IMR-90 (cell line): Measurements from ENCODE around the gene MAGI1. TPM values are rescaled to one million over a fixed set of nuclear protein-coding genes. Genes with fewer than 3 reads are reported as not detected.

Experiments used
- ATAC-seq: fragments of 200-7000 bp; cut with Tn5 transposase; 2 replicates; pipeline ENCODE4 v1.9.1; 2020; ENCODE audit warnings: low read depth, mild to moderate bottlenecking, moderate library complexity
- BruUV-seq: library from RNA; stranded (reverse); fragments of 400-500 nt; replicated peaks from 2 replicates; lab custom pipeline; 2021; lab: Mats Ljungman, UMichigan
- CTCF ChIA-PET: fragments of 300-600 bp; formaldehyde crosslinking; extraction: SDS; loops from one replicate; lab custom pipeline; 2021; ENCODE audit warnings: antibody characterized with exemption; lab: Yijun Ruan, JAX
- POLR2A ChIA-PET: fragments of 300-600 bp; sonication (Branson Sonifier 250); formaldehyde crosslinking; loops from one replicate; lab custom pipeline; 2022; ENCODE audit warnings: antibody characterized with exemption; ENCODE audit not compliant: unreplicated experiment; lab: Charles Lee
- DNase-seq: peaks from one replicate; pipeline ENCODE4 v3.0.0; 2013
- H2AFZ ChIP-seq: replicated peaks from 2 replicates; pipeline ENCODE3; 2013; ENCODE audit warnings: low read length, mild to moderate bottlenecking; ENCODE audit not compliant: poor library complexity
- H2AK5ac ChIP-seq: 2 replicates; pipeline ENCODE4 v1.6.1; 2013; ENCODE audit warnings: low read depth, low read length, inconsistent platforms
- H2AK9ac ChIP-seq: replicated peaks from 2 replicates; pipeline ENCODE3; 2013; ENCODE audit warnings: mild to moderate bottlenecking, low read depth, low read length, moderate library complexity; ENCODE audit not compliant: poor library complexity
- H2BK120ac ChIP-seq: 2 replicates; pipeline ENCODE4 v1.6.1; 2013; ENCODE audit warnings: low read depth, low read length, inconsistent platforms
- H2BK15ac ChIP-seq: 3 replicates; pipeline ENCODE4 v1.6.1; 2013; ENCODE audit warnings: low read depth, low read length, inconsistent platforms
- H2BK20ac ChIP-seq: 2 replicates; pipeline ENCODE4 v1.6.1; 2013; ENCODE audit warnings: low read depth, mild to moderate bottlenecking, inconsistent platforms, low read length, moderate library complexity
- H2BK5ac ChIP-seq: 2 replicates; pipeline ENCODE4 v1.6.1; 2013; ENCODE audit warnings: mild to moderate bottlenecking, low read depth, low read length, inconsistent platforms; ENCODE audit not compliant: poor library complexity, severe bottlenecking
- H3K14ac ChIP-seq: replicated peaks from 2 replicates; pipeline ENCODE4 v1.6.1; 2013; ENCODE audit warnings: low read depth, low read length, inconsistent platforms
- H3K18ac ChIP-seq: 2 replicates; pipeline ENCODE4 v1.6.1; 2013; ENCODE audit warnings: low read depth, low read length, control low read depth
- H3K23ac ChIP-seq: 2 replicates; pipeline ENCODE4 v1.6.1; 2013; ENCODE audit warnings: low read depth, low read length, inconsistent platforms
- H3K27ac ChIP-seq: 2 replicates; pipeline ENCODE4 v1.5.1; 2013; ENCODE audit warnings: mild to moderate bottlenecking, control low read depth, low read length; ENCODE audit not compliant: insufficient read depth
- H3K27me3 ChIP-seq: 2 replicates; pipeline ENCODE4 v1.6.1; 2013; ENCODE audit warnings: low read length; ENCODE audit not compliant: control insufficient read depth, insufficient read depth
- H3K36me3 ChIP-seq: 2 replicates; pipeline ENCODE4 v1.6.1; 2013; ENCODE audit warnings: low read length, mixed read lengths; ENCODE audit not compliant: control insufficient read depth, insufficient read depth
- H3K4ac ChIP-seq: 2 replicates; pipeline ENCODE4 v1.6.1; 2013; ENCODE audit warnings: low read depth, low read length, inconsistent platforms
- H3K4me1 ChIP-seq: 2 replicates; pipeline ENCODE4 v1.6.1; 2013; ENCODE audit warnings: low read length, mixed read lengths; ENCODE audit not compliant: control insufficient read depth, insufficient read depth
- H3K4me2 ChIP-seq: 2 replicates; pipeline ENCODE4 v1.6.1; 2013; ENCODE audit warnings: low read depth, mild to moderate bottlenecking, control low read depth, low read length, moderate library complexity
- H3K4me3 ChIP-seq: 2 replicates; pipeline ENCODE4 v1.5.1; 2013; ENCODE audit warnings: low read depth, mild to moderate bottlenecking, control low read depth, low read length, moderate library complexity; ENCODE audit not compliant: insufficient read depth
- H3K56ac ChIP-seq: 2 replicates; pipeline ENCODE4 v1.6.1; 2013; ENCODE audit warnings: low read length, inconsistent platforms; ENCODE audit not compliant: insufficient read depth; ENCODE audit errors: extremely low read depth
- H3K79me1 ChIP-seq, 2 experiments: 2 replicates each; pipeline ENCODE4 v1.6.1; 2013; ENCODE audit warnings: low read length in 2 of 2, inconsistent platforms in 1 of 2, low read depth in 1 of 2
- H3K9ac ChIP-seq: 2 replicates; pipeline ENCODE4 v1.6.1; 2013; ENCODE audit warnings: low read depth, low read length, control low read depth
- H3K9me1 ChIP-seq: 2 replicates; pipeline ENCODE4 v1.6.1; 2013; ENCODE audit warnings: low read length, inconsistent platforms; ENCODE audit not compliant: insufficient read depth
- H3K9me3 ChIP-seq: 2 replicates; pipeline ENCODE4 v1.6.1; 2013; ENCODE audit warnings: low read length; ENCODE audit not compliant: control insufficient read depth, insufficient read depth
- H4K20me1 ChIP-seq: 2 replicates; pipeline ENCODE4 v1.6.1; 2013; ENCODE audit warnings: low read length, inconsistent platforms; ENCODE audit not compliant: insufficient read depth
- H4K5ac ChIP-seq: 2 replicates; pipeline ENCODE4 v1.6.1; 2013; ENCODE audit warnings: mild to moderate bottlenecking, low read depth, low read length, control low read depth
- H4K8ac ChIP-seq, 2 experiments: 2 replicates each; pipeline ENCODE4 v1.6.1; 2013; ENCODE audit warnings: low read depth in 2 of 2, low read length in 2 of 2, control low read depth in 1 of 2, inconsistent platforms in 1 of 2
- H4K91ac ChIP-seq: 2 replicates; pipeline ENCODE4 v1.6.1; 2013; ENCODE audit warnings: low read depth, low read length, inconsistent platforms; ENCODE audit not compliant: insufficient read depth
- BHLHE40 ChIP-seq: fragments of 150-350 bp; IDR thresholded peaks from 2 replicates; pipeline ENCODE4 v1.6.1; 2016; ENCODE audit warnings: mild to moderate bottlenecking, low read depth, low read length
- CEBPB ChIP-seq: IDR thresholded peaks from 2 replicates; pipeline ENCODE4 v1.6.1; 2012; ENCODE audit warnings: low read depth, low read length, improper control_type of control experiment
- CHD1 ChIP-seq: IDR thresholded peaks from 2 replicates; pipeline ENCODE4 v1.6.1; 2012; ENCODE audit warnings: low read depth, low read length, improper control_type of control experiment
- CTCF ChIP-seq: conservative IDR thresholded peaks from 2 replicates; pipeline ENCODE4 v1.5.1; 2012; ENCODE audit warnings: mild to moderate bottlenecking, low read depth, low read length, improper control_type of control experiment
- ELK1 ChIP-seq: fragments of 150-350 bp; IDR thresholded peaks from 2 replicates; pipeline ENCODE4 v1.6.1; 2016; ENCODE audit warnings: low read depth, mild to moderate bottlenecking, low read length, moderate library complexity, borderline replicate concordance
- FOS ChIP-seq: fragments of 150-350 bp; IDR thresholded peaks from 2 replicates; pipeline ENCODE4 v1.6.1; 2016; ENCODE audit warnings: low read depth, low read length
- MAFK ChIP-seq: IDR thresholded peaks from 2 replicates; pipeline ENCODE4 v1.6.1; 2012; ENCODE audit warnings: low read depth, low read length, improper control_type of control experiment
- MAZ ChIP-seq: IDR thresholded peaks from 2 replicates; pipeline ENCODE4 v1.6.1; 2012; ENCODE audit warnings: low read depth, mild to moderate bottlenecking, low read length, improper control_type of control experiment, moderate library complexity, borderline replicate concordance
- MXI1 ChIP-seq: IDR thresholded peaks from 2 replicates; pipeline ENCODE4 v1.6.1; 2012; ENCODE audit warnings: low read depth, mild to moderate bottlenecking, low read length, moderate library complexity, borderline replicate concordance
- NFE2L2 ChIP-seq: fragments of 150-350 bp; IDR thresholded peaks from 2 replicates; pipeline ENCODE4 v1.6.1; 2016; ENCODE audit warnings: low read depth, mild to moderate bottlenecking, low read length
- POLR2A ChIP-seq: IDR thresholded peaks from 2 replicates; pipeline ENCODE4 v1.6.1; 2012; ENCODE audit warnings: mild to moderate bottlenecking, low read depth, low read length
- RAD21 ChIP-seq: IDR thresholded peaks from 2 replicates; pipeline ENCODE4 v1.6.1; 2012; ENCODE audit warnings: low read length, improper control_type of control experiment
- RCOR1 ChIP-seq: IDR thresholded peaks from 2 replicates; pipeline ENCODE4 v1.6.1; 2012; ENCODE audit warnings: mild to moderate bottlenecking, low read length, improper control_type of control experiment; ENCODE audit not compliant: insufficient replicate concordance
- RFX5 ChIP-seq: IDR thresholded peaks from 2 replicates; pipeline ENCODE4 v1.8.0; 2012; ENCODE audit warnings: low read depth, mild to moderate bottlenecking, low read length, moderate library complexity
- SMC3 ChIP-seq: fragments of 150-350 bp; IDR thresholded peaks from 2 replicates; pipeline ENCODE4 v1.6.1; 2016; ENCODE audit warnings: low read depth, mild to moderate bottlenecking, antibody characterized with exemption, low read length, moderate library complexity
- USF2 ChIP-seq: fragments of 150-350 bp; IDR thresholded peaks from 2 replicates; pipeline ENCODE4 v1.6.1; 2017; ENCODE audit warnings: mild to moderate bottlenecking, antibody characterized with exemption, low read length, low read depth
- WGBS, 2 experiments: methylation state at CpG; one replicate each; pipeline versions ENCODE4 v1.1.5 to v1.1.7; 2013; ENCODE audit warnings: missing lambda C conversion rate in 2 of 2; ENCODE audit not compliant: insufficient read length in 1 of 2; ENCODE audit errors: extremely low coverage in 2 of 2; 5-methylcytosine and 5-hydroxymethylcytosine counted together
- dilution Hi-C: fragments of 300-500 bp; cut with HindIII; formaldehyde crosslinking; loops from one replicate; pipeline ENCODE4 v1.14.3; 2018; ENCODE audit warnings: low sequenced_read_pairs; ENCODE audit not compliant: unreplicated experiment
- in situ Hi-C: fragments of 300-500 bp; cut with MboI; formaldehyde crosslinking; loops from 3 replicates; pipeline ENCODE4 v1.14.3; 2019; ENCODE audit warnings: low sequenced_read_pairs, inconsistent platforms, mixed read lengths
- intact Hi-C: fragments of 100-400 bp; cut with micrococcal nuclease; formaldehyde crosslinking; loops from 2 replicates; pipeline ENCODE4 v1.10.0; 2022
- polyA plus RNA-seq, 3 experiments: library from polyadenylated mRNA; depleted of rRNA; stranded (reverse); fragments of >200 nt; gene quantifications; 2 replicates each; pipeline ENCODE4 v1.2.3, GENCODE V29; 2012; ENCODE audit warnings: low replicate concordance in 1 of 3
- total RNA-seq: library from RNA; depleted of rRNA; stranded (reverse); fragments of >200 nt; gene quantifications from 2 replicates; pipeline ENCODE4 v1.2.3, GENCODE V29; 2012

MAGI1 gene
- total and polyA plus RNA-seq, 2 of the 4 experiments (the other 2 are of a cell fraction) = 14.5 to 24.2 TPM

GRCh38 chr3:65344846-65345245 is 693.9 kb downstream of the MAGI1 start:
- no peak overlapping the region for H2BK5ac ChIP-seq
- H3K27me3 ChIP-seq = peaks cover 14% of the 10 kb centered on the region
- no peaks in the 10 kb centered on the region for H3K36me3 ChIP-seq
- WGBS, 2 experiments = 80% methylated on average over 1 of the region's 2 CpGs; no CpG with 5 or more reads in 1 of the 2 experiments
- no peak overlapping the region for H2BK20ac ChIP-seq
- H2AFZ ChIP-seq = no peak overlapping the region
- no peak overlapping the region for H2BK15ac ChIP-seq
- in situ Hi-C loops = loop anchor here (10.0 kb wide), 2 partner anchors 390 to 850 kb away; no protein-coding TSS in a partner anchor
- TF ChIP-seq FOS (no peak), MAFK (no peak), POLR2A (no peak), CEBPB (no peak), RCOR1 (no peak), MXI1 (no peak), BHLHE40 (no peak), MAZ (no peak), RAD21 (no peak), USF2 (no peak), SMC3 (no peak), ELK1 (no peak), RFX5 (no peak), CTCF (no peak), CHD1 (no peak), NFE2L2 (no peak)
- H3K14ac ChIP-seq = no peak overlapping the region
- H3K4me2 ChIP-seq = no peak overlapping the region
- no peak overlapping the region for H2AK5ac ChIP-seq
- no peak overlapping the region for H2AK9ac ChIP-seq
- H4K91ac ChIP-seq = no peak overlapping the region
- H3K9me1 ChIP-seq = no peaks in the 10 kb centered on the region
- CTCF ChIA-PET = no interaction called here
- H4K20me1 ChIP-seq = no peaks in the 10 kb centered on the region
- H3K23ac ChIP-seq = no peak overlapping the region
- no peaks in the 10 kb centered on the region for H3K79me1 ChIP-seq
- DNase-seq (no peak), ATAC-seq (no peak)
- BruUV-seq = no TSS peak
- peaks cover 4% of the 10 kb centered on the region; the same call in 1 of the 2 replicates for H3K4me1 ChIP-seq
- no peak overlapping the region for H4K8ac ChIP-seq
- H3K9ac ChIP-seq = no peak overlapping the region
- H3K27ac ChIP-seq = no peak overlapping the region
- dilution Hi-C loops = no loop called here
- intact Hi-C loops = loop anchor here (10.0 kb wide), 1 partner anchor 810 kb away; no protein-coding TSS in a partner anchor
- POLR2A ChIA-PET = no interaction called here
- H3K56ac ChIP-seq = no peak overlapping the region
- no peak overlapping the region for H3K18ac ChIP-seq
- no peak overlapping the region for H4K5ac ChIP-seq
- H3K4ac ChIP-seq = no peak overlapping the region
- no peak overlapping the region for H2BK120ac ChIP-seq
- no peak overlapping the region for H3K4me3 ChIP-seq
- no peaks in the 10 kb centered on the region for H3K9me3 ChIP-seq
